Measurements from ENCODE around the gene PLK4. TPM values are rescaled to one million over a fixed set of nuclear protein-coding genes. Genes with fewer than 3 reads are reported as not detected.

Gene PLK4
- total and polyA plus RNA-seq, 2 of the 4 experiments (the other 2 are of a cell fraction): 11.2 to 15.1 TPM

- Histone ChIP-seq H2AFZ (replicated peaks; ENCODE audit: low read length, poor library complexity) (no peak overlapping the region), H3K14ac (replicated peaks; ENCODE audit: low read depth, low read length) (no peak overlapping the region), H3K4me2 (ENCODE audit: low read depth, low read length) (no peak overlapping the region), H2AK9ac (replicated peaks; ENCODE audit: low read depth, low read length, poor library complexity) (no peak overlapping the region), H2BK120ac (ENCODE audit: low read depth, low read length) (no peak overlapping the region), H4K20me1 (ENCODE audit: insufficient read depth, low read length) (no peaks in the 10 kb centered on the region), H3K56ac (ENCODE audit: extremely low read depth, insufficient read depth, low read length) (no peak overlapping the region), H4K91ac (ENCODE audit: insufficient read depth, low read depth, low read length) (no peak overlapping the region), H2BK15ac (ENCODE audit: low read depth, low read length) (no peak overlapping the region), H3K9me1 (ENCODE audit: insufficient read depth, low read length) (peaks cover 4% of the 10 kb centered on the region; the same call in 1 of the 2 replicates), H3K27me3 (ENCODE audit: control insufficient read depth, insufficient read depth, low read length) (no peaks in the 10 kb centered on the region), H3K36me3 (ENCODE audit: control insufficient read depth, insufficient read depth, low read length) (no peaks in the 10 kb centered on the region), H3K4me3 (ENCODE audit: insufficient read depth, low read depth, low read length) (no peak overlapping the region), H2AK5ac (ENCODE audit: low read depth, low read length) (no peak overlapping the region), H3K79me1 (ENCODE audit: low read depth in 1 of 2, low read length in 2 of 2) (peaks cover 3 to 4% of the 10 kb centered on the region in 2 experiments; a peak in 2 of 4 replicates), H3K18ac (ENCODE audit: low read depth, low read length) (no peak overlapping the region; the same call in 1 of the 2 replicates), H3K9ac (ENCODE audit: low read depth, low read length) (no peak overlapping the region), H2BK20ac (ENCODE audit: low read depth, low read length) (no peak overlapping the region), H4K8ac (ENCODE audit: low read depth in 2 of 2, low read length in 2 of 2) (no peak overlapping the region), H4K5ac (ENCODE audit: low read depth, low read length) (no peak overlapping the region; the same call in 1 of the 2 replicates), H3K23ac (ENCODE audit: low read depth, low read length) (no peak overlapping the region), H3K4me1 (ENCODE audit: control insufficient read depth, insufficient read depth, low read length) (peaks cover 6% of the 10 kb centered on the region), H3K9me3 (ENCODE audit: control insufficient read depth, insufficient read depth, low read length) (no peaks in the 10 kb centered on the region), H3K27ac (ENCODE audit: insufficient read depth, low read length) (no peak overlapping the region), H2BK5ac (ENCODE audit: low read depth, low read length, poor library complexity, severe bottlenecking) (no peak overlapping the region), H3K4ac (ENCODE audit: low read depth, low read length) (no peak overlapping the region)
- DNase-seq: no peak
- TF ChIP-seq BHLHE40 (IDR thresholded peaks at IDR 0.05; ENCODE audit: low read depth, low read length) (no peak), MAFK (IDR thresholded peaks at IDR 0.05; ENCODE audit: low read depth, low read length) (no peak), RCOR1 (IDR thresholded peaks at IDR 0.05; ENCODE audit: insufficient replicate concordance, low read length) (no peak), ELK1 (IDR thresholded peaks at IDR 0.05; ENCODE audit: borderline replicate concordance, low read depth, low read length) (no peak), SMC3 (IDR thresholded peaks at IDR 0.05; ENCODE audit: low read depth, low read length) (no peak)
- intact Hi-C loops (cut with micrococcal nuclease): no loop called here
- no peak for ATAC-seq (ENCODE audit: low read depth)
- no CpG with 5 or more reads among the region's 1 CpG for WGBS, 2 experiments (ENCODE audit: extremely low coverage in 2 of 2, insufficient read length in 1 of 2)
- ChIA-PET CTCF (no interaction called here), POLR2A (ENCODE audit: unreplicated experiment) (no interaction called here)
- in situ Hi-C loops (cut with MboI; ENCODE audit: low sequenced_read_pairs): no loop called here
- no TSS peak for BruUV-seq (replicated peaks)
- dilution Hi-C loops (cut with HindIII; ENCODE audit: low sequenced_read_pairs, unreplicated experiment): no loop called here
Measured at GRCh38 chr4:127857641-127858040, 23.1 kb upstream of the PLK4 start.
